ENCODE measurements around the gene IGSF3.

IGSF3 gene

DNA sequence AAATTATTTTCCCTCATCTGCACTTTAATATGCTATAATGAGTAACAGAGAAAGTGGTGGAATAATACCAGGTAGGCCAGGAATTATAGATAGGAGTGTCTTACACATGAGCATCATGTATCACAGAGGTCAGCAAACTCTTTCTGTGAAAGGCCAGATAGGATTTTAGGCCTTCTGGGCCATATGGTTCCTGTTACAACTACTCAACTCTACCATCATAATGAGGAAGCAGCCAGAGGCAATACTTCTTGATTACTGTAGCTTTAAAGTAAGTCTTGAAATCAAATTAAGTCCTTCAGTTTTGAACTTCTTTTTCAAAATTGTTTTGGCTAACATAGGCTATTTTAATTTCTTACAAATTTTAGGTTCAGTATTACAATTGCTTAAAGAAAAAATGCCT is 32.1 kb upstream of the IGSF3 start:
- Histone ChIP-seq H3K79me1 (replicated peaks; ENCODE audit: low read length, poor library complexity, severe bottlenecking) (no peaks in the 10 kb centered on the region), H3K23ac (ENCODE audit: low read length in 2 of 2) (no peak overlapping the region), H2BK120ac (ENCODE audit: low read depth, low read length) (no peak overlapping the region), H3K27me3 (ENCODE audit: control insufficient read depth in 1 of 2, insufficient read depth in 1 of 2, low read length in 2 of 2) (no peaks in the 10 kb centered on the region), H2AFZ (ENCODE audit: low read depth, low read length) (no peak overlapping the region), H3K36me3 (ENCODE audit: control insufficient read depth in 1 of 2, insufficient read depth in 2 of 2, low read depth in 1 of 2, low read length in 2 of 2) (no peaks in the 10 kb centered on the region), H3K4me3 (ENCODE audit: insufficient read depth in 1 of 2, low read depth in 1 of 2, low read length in 2 of 2) (no peak overlapping the region), H3K4ac (ENCODE audit: low read depth in 1 of 2, low read length in 2 of 2) (no peak overlapping the region), H3K4me1 (ENCODE audit: control insufficient read depth, insufficient read depth, low read depth, low read length) (no peaks in the 10 kb centered on the region), H3K4me2 (ENCODE audit: low read length, poor library complexity, severe bottlenecking) (no peak overlapping the region), H3K14ac (ENCODE audit: low read length in 2 of 2) (no peak overlapping the region), H2BK15ac (ENCODE audit: low read depth, poor library complexity, severe bottlenecking) (no peak overlapping the region), H4K91ac (ENCODE audit: low read length) (no peak overlapping the region), H3K18ac (ENCODE audit: low read depth in 1 of 2, low read length in 2 of 2) (no peak overlapping the region), H3K9me3 (ENCODE audit: control insufficient read depth, low read length) (no peaks in the 10 kb centered on the region), H2BK12ac (ENCODE audit: low read length in 2 of 2) (no peak overlapping the region), H3K9ac (ENCODE audit: low read length) (no peak overlapping the region), H3K27ac (ENCODE audit: low read length, poor library complexity, severe bottlenecking) (no peak overlapping the region), H2BK5ac (ENCODE audit: low read depth, low read length, poor library complexity, severe bottlenecking) (no peak overlapping the region), H2AK5ac (ENCODE audit: low read length, severe bottlenecking) (no peak overlapping the region), H4K8ac (ENCODE audit: low read length) (no peak overlapping the region)
- DNase-seq, result no peak

DNA sequence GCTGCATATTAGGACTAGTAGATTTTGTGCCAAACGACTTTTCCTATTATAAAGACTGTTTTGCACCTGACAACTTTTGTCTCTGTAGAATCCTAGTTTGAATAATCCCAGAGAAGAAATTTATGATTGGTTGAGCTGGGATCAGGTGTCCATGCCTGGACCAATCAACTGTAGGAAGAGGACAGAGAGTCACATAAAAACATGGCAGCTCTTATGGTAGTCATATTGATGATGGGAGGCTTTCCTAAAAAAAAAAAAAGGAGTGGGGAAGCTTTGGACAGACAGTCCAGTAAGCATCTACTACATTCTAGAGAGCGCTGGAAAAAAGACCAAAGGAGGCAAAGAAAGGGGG is 30.7 kb upstream of the IGSF3 start:
- Histone ChIP-seq H2BK15ac (ENCODE audit: low read depth, poor library complexity, severe bottlenecking) (no peak overlapping the region), H3K27me3 (ENCODE audit: control insufficient read depth in 1 of 2, insufficient read depth in 1 of 2, low read length in 2 of 2) (no peaks in the 10 kb centered on the region), H4K8ac (ENCODE audit: low read length) (no peak overlapping the region), H3K4me2 (ENCODE audit: low read length, poor library complexity, severe bottlenecking) (no peak overlapping the region), H3K18ac (ENCODE audit: low read depth in 1 of 2, low read length in 2 of 2) (no peak overlapping the region), H2BK120ac (ENCODE audit: low read depth, low read length) (no peak overlapping the region), H3K4ac (ENCODE audit: low read depth in 1 of 2, low read length in 2 of 2) (no peak overlapping the region), H3K36me3 (ENCODE audit: control insufficient read depth in 1 of 2, insufficient read depth in 2 of 2, low read depth in 1 of 2, low read length in 2 of 2) (no peaks in the 10 kb centered on the region), H2BK5ac (ENCODE audit: low read depth, low read length, poor library complexity, severe bottlenecking) (no peak overlapping the region), H2AK5ac (ENCODE audit: low read length, severe bottlenecking) (no peak overlapping the region), H3K4me1 (ENCODE audit: control insufficient read depth, insufficient read depth, low read depth, low read length) (peaks cover 3% of the 10 kb centered on the region), H2BK12ac (ENCODE audit: low read length in 2 of 2) (no peak overlapping the region), H3K9ac (ENCODE audit: low read length) (no peak overlapping the region), H3K4me3 (ENCODE audit: insufficient read depth in 1 of 2, low read depth in 1 of 2, low read length in 2 of 2) (no peak overlapping the region), H3K27ac (ENCODE audit: low read length, poor library complexity, severe bottlenecking) (no peak overlapping the region), H3K14ac (ENCODE audit: low read length in 2 of 2) (no peak overlapping the region), H3K9me3 (ENCODE audit: control insufficient read depth, low read length) (no peaks in the 10 kb centered on the region), H3K23ac (ENCODE audit: low read length in 2 of 2) (no peak overlapping the region), H3K79me1 (replicated peaks; ENCODE audit: low read length, poor library complexity, severe bottlenecking) (no peaks in the 10 kb centered on the region), H2AFZ (ENCODE audit: low read depth, low read length) (no peak overlapping the region), H4K91ac (ENCODE audit: low read length) (no peak overlapping the region)
- WGBS, result no CpG with 5 or more reads among the region's 2 CpGs
- no peak for DNase-seq

DNA sequence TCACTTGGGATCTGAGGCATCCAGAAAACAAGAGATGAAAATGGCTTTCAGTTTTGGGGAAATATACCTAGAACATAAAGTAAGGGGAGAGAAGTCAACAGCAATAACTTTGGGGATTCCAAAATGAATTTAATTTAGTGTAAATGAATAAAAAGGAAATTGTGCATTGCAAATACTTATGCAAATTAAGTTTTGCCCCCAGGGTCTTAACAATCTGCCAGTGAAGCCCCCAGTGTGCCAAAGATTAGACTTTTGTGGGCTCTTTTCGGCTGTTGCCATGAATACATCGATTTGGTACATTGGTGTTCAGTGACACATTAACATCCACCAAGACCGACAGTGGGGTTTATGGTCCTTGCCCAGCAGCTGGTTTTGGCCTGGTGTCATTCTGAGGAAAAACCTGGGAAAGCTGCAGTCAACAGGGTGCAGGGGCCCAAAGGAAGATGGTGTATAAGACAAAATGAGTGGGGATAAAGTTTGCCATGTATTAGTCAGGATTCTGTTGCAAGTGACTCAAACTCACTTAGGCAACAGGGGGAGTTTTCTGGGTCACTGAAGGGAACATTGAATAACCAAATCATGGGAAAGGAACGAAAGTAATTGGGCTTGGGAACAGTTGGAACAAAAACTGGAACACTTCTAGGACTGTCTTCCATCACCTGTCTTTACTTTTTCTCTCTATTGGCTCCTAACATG is 30.2 kb upstream of the IGSF3 start:
- Histone ChIP-seq H3K4me1 (ENCODE audit: control insufficient read depth, insufficient read depth, low read depth, low read length) (peaks cover 3% of the 10 kb centered on the region), H3K23ac (ENCODE audit: low read length in 2 of 2) (no peak overlapping the region), H3K36me3 (ENCODE audit: control insufficient read depth in 1 of 2, insufficient read depth in 2 of 2, low read depth in 1 of 2, low read length in 2 of 2) (no peaks in the 10 kb centered on the region), H3K9ac (ENCODE audit: low read length) (no peak overlapping the region), H2BK15ac (ENCODE audit: low read depth, poor library complexity, severe bottlenecking) (no peak overlapping the region), H2AFZ (ENCODE audit: low read depth, low read length) (no peak overlapping the region), H2BK12ac (ENCODE audit: low read length in 2 of 2) (no peak overlapping the region), H3K79me1 (replicated peaks; ENCODE audit: low read length, poor library complexity, severe bottlenecking) (no peaks in the 10 kb centered on the region), H3K4me3 (ENCODE audit: insufficient read depth in 1 of 2, low read depth in 1 of 2, low read length in 2 of 2) (no peak overlapping the region), H3K18ac (ENCODE audit: low read depth in 1 of 2, low read length in 2 of 2) (no peak overlapping the region), H3K9me3 (ENCODE audit: control insufficient read depth, low read length) (no peaks in the 10 kb centered on the region), H4K8ac (ENCODE audit: low read length) (no peak overlapping the region), H2BK120ac (ENCODE audit: low read depth, low read length) (no peak overlapping the region), H3K14ac (ENCODE audit: low read length in 2 of 2) (no peak overlapping the region), H3K4ac (ENCODE audit: low read depth in 1 of 2, low read length in 2 of 2) (no peak overlapping the region), H3K4me2 (ENCODE audit: low read length, poor library complexity, severe bottlenecking) (no peak overlapping the region), H3K27me3 (ENCODE audit: control insufficient read depth in 1 of 2, insufficient read depth in 1 of 2, low read length in 2 of 2) (no peaks in the 10 kb centered on the region), H3K27ac (ENCODE audit: low read length, poor library complexity, severe bottlenecking) (no peak overlapping the region), H4K91ac (ENCODE audit: low read length) (no peak overlapping the region), H2BK5ac (ENCODE audit: low read depth, low read length, poor library complexity, severe bottlenecking) (no peak overlapping the region), H2AK5ac (ENCODE audit: low read length, severe bottlenecking) (no peak overlapping the region)
- WGBS, result 91% methylated on average over 4 of the region's 4 CpGs
- DNase-seq, result no peak

- no peak overlapping the region for H3K4me3 ChIP-seq (ENCODE audit: insufficient read depth in 1 of 2, low read depth in 1 of 2, low read length in 2 of 2)
- H2AK5ac ChIP-seq (ENCODE audit: low read length, severe bottlenecking), result no peak overlapping the region
- H2BK120ac ChIP-seq (ENCODE audit: low read depth, low read length), result no peak overlapping the region
- H3K4me2 ChIP-seq (ENCODE audit: low read length, poor library complexity, severe bottlenecking), result no peak overlapping the region
- H3K79me1 ChIP-seq (replicated peaks; ENCODE audit: low read length, poor library complexity, severe bottlenecking), result no peaks in the 10 kb centered on the region
- 89% methylated on average over 3 of the region's 3 CpGs for WGBS
- H3K27me3 ChIP-seq (ENCODE audit: control insufficient read depth in 1 of 2, insufficient read depth in 1 of 2, low read length in 2 of 2), result peaks cover 0 to 4% of the 10 kb centered on the region in 2 experiments
- no peaks in the 10 kb centered on the region for H3K36me3 ChIP-seq (ENCODE audit: control insufficient read depth in 1 of 2, insufficient read depth in 2 of 2, low read depth in 1 of 2, low read length in 2 of 2)
- no peak overlapping the region for H2BK15ac ChIP-seq (ENCODE audit: low read depth, poor library complexity, severe bottlenecking)
- H2AFZ ChIP-seq (ENCODE audit: low read depth, low read length), result no peak overlapping the region
- no peak overlapping the region for H3K23ac ChIP-seq (ENCODE audit: low read length in 2 of 2)
- no peak overlapping the region for H3K18ac ChIP-seq (ENCODE audit: low read depth in 1 of 2, low read length in 2 of 2)
- H3K14ac ChIP-seq (ENCODE audit: low read length in 2 of 2), result no peak overlapping the region
- H3K4me1 ChIP-seq (ENCODE audit: control insufficient read depth, insufficient read depth, low read depth, low read length), result peaks cover 3% of the 10 kb centered on the region
- no peak overlapping the region for H4K91ac ChIP-seq (ENCODE audit: low read length)
- no peak overlapping the region for H4K8ac ChIP-seq (ENCODE audit: low read length)
- no peak for DNase-seq
- H3K4ac ChIP-seq (ENCODE audit: low read depth in 1 of 2, low read length in 2 of 2), result no peak overlapping the region
- H2BK5ac ChIP-seq (ENCODE audit: low read depth, low read length, poor library complexity, severe bottlenecking), result no peak overlapping the region
- H3K9ac ChIP-seq (ENCODE audit: low read length), result no peak overlapping the region
- no peak overlapping the region for H3K27ac ChIP-seq (ENCODE audit: low read length, poor library complexity, severe bottlenecking)
- no peaks in the 10 kb centered on the region for H3K9me3 ChIP-seq (ENCODE audit: control insufficient read depth, low read length)
- no peak overlapping the region for H2BK12ac ChIP-seq (ENCODE audit: low read length in 2 of 2)
Measured at GRCh38 chr1:116694524-116694923, 27.0 kb upstream of the IGSF3 start.
